HG03575 (cell line): Measurements from ENCODE around the gene XRCC1.

Source experiments
- ATAC-seq: cut with Tn5 transposase; IDR thresholded peaks from one replicate; pipeline ENCODE4 v1.9.1; 2021; ENCODE audit not compliant: unreplicated experiment, insufficient number of reproducible peaks, low FRiP score; ENCODE audit errors: extremely low read depth

XRCC1 gene

GRCh38 chr19:43503501-43504425, 71.6 kb downstream of the XRCC1 start:
- no peak for ATAC-seq

- no peak for ATAC-seq
These were observed 72.8 kb downstream of the XRCC1 start for GRCh38 chr19:43502419-43502976.

- ATAC-seq: no peak
These were observed 73.5 kb downstream of the XRCC1 start for GRCh38 chr19:43501661-43502418.

GRCh38 chr19:43499042-43499441, 76.3 kb downstream of the XRCC1 start:
- no peak for ATAC-seq

GRCh38 chr19:43498233-43498842, 77.0 kb downstream of the XRCC1 start:
- no peak for ATAC-seq

- ATAC-seq: no peak
These were observed 78.4 kb downstream of the XRCC1 start for GRCh38 chr19:43496960-43497359.

GRCh38 chr19:43495082-43495481, 80.2 kb downstream of the XRCC1 start:
- no peak for ATAC-seq
